GM18517 (cell line): ENCODE measurements around the gene APOM.

ENCODE experiments used
- ATAC-seq: cut with Tn5 transposase; IDR thresholded peaks from one replicate; pipeline ENCODE4 v1.9.1; 2021; ENCODE audit warnings: mild to moderate bottlenecking, moderate library complexity; ENCODE audit not compliant: unreplicated experiment

APOM gene

DNA sequence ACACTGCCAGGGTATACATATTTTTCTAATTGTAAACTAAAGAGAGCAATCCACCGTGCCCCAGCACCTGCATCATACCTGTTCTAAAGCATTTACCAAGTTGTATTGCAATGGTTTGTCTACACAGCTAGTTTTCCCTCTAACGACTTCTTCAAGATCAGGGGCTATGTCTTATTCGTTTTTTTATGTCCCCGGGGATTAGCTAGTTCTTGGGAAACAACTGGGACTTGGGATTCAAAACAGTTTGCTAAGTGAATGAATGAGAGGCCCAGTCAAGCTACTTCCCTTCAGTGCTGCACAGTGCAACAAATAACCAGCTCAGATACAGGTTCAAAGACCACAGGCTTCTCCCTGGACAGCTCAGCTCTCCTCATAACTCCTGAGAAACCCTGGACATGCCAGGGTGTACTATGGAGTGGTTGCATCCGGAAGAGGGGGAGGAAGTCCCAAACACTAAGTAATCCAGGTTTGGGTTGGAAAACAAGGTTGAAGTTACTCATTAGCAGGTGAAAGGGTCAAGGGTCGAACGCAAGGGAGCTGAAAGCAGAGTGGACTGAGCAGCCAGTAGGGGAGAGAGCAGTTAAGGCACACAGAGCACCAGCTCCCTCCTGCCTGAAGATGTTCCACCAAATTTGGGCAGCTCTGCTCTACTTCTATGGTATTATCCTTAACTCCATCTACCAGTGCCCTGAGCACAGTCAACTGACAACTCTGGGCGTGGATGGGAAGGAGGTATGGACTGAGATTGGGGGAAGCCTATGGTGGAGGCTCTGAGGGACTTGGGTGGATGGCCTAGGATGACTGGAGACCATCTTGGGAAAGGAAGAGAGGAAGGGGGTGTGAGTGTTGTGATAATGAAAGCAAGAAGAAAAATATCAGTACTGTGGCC is at the start of gene APOM:
TSS of gene APOM (plus strand) at position 546 of the 889 bp plus-strand sequence. CDS start at position 619, 73 bp downstream.
- no peak for ATAC-seq

DNA sequence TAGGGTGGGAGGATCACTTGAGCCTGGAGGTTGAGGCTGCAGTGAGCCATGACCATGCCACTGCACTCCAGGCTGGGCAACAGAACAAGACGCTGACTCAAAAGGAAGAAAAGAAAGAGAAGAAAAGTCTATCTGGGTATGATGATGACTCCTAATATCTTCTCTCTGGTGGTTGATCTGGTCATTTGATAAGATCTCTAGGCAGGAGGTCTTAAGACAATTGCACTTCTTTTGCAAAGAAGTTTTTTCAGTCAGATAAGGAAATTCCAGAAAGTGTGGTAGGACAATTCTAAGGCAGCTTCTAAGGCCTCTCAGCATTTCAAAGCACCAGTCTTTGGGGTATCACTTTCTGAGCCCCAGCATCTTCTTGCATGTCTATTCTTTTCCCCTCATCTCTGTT is 48.4 kb upstream of the APOM start:
- ATAC-seq, result no peak

DNA sequence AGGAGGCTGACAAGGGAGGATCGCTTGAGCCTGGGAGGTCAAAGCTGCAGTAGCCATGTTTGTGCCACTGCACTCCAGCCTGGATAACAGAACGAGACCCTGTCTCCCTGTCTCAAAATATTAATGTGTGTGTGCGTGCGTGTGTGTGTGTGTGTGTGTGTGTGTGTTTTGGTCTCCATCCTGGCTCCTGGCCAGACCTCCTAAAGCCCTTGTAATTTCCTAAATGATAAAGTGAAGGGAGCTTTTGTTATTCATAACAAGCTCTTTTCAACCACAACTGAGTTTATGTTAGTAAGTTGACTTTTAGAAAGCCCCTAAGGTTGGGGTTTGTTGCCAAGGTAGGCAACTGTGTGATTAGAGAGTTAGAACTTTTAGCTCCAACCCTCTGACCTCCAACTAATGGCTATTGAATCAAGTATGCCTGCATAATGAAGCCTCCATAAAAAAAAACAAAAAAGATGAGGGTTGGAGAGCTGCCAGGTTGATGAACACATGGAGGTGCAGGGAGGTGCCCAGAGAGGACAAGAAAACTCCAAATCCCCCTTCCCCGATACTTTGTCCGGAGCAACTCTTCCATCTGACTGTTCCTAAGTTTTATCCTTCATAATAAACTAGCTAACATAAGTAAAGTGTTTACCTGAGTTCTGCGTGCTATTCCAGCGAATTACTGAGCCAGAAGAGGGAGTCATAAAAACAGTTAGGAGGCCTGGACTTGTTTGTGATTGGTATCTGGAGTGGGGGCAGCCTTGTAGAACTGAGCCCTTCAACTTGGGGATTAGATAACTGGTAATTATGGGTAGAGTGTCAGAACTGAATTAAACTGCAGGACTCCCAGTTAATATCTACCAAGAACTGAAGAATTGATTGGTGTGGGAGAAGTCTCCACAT is 45.9 kb upstream of the APOM start:
- ATAC-seq, result no peak

DNA sequence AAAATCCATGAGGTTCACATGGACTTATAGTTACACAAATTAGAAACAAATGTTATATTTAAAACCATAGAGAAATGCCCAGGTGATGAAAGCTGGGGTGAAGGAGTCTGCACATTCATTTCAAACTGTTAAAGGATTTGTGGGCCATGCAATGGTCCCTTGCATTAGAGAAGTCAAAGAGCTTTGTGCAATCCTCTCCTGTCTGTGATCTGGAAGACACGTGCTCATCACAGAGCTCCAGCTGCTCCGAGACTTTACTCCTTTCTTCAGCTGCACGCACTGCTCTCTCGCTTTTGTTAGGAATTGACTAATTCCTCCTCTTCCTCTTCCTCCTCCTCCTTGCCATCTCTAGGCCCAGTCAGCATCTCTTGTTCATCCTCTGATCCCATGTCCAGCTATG is 44.7 kb upstream of the APOM start:
- ATAC-seq, result no peak

DNA sequence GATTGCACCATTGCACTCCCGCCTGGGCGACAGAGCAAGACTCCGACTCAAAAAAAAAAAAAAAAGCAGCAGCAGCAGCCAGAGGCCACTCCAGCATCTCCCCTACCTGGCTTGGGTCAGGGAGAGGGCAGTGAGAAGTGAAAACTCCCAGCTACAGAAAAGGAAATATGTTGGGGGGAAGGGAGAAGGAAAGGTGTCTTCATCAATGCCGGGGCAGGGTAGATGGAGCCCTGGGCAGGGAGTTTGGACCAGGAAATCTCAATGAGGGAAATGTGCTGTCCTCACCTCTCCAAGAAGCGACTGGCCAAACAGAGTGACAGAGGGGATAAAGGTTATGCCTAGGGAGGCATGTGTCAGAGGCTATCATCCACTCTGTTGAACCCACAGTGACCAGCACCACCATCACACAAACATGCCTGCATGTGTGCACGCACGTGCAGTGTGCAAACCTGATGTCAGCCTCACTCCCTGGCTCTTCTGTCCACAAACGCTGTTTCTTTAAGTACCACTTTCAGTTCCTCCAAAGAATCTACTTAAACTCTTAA is 41.5 kb upstream of the APOM start:
- no peak for ATAC-seq

DNA sequence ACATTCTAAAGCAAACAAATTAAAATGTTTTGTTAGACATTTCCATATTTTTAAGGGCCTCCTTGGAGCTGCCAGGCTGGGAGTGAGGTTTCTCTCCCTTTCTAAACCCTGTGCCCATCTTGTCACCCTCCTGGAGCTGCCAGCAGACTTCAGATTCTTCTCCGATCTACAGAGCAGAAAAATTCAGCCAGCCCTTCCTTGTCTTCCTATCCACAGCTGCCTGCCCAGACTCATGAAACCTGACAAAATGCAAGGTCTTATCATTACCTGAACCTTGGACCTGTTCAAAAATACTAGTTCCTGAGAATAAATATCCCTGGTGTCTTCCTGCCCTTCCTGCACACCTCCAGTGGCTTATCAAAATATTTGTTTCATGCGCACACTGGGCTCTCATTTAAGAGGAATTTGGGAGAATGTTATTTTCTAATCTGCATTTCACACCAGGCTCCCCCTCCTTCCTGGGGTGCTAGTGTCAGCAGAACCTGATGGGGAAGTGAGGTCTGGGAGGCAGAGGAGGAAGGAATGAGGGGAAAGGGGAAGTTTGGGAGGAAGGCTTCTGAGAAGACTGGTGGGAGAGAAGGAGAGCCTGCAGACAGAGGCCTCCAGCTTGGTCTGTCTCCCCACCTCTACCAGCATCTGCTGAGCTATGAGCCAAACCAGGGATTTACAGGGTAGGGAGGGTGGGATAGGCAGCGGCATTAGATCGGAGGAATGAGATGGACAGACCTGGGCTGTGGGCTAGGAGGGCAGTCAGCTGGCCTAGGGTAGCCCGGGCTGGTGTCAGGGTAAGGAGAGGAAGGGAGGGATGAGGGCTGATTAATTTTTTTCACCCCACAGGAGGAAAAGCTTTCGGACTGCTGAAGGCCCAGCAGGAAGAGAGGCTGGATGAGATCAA is 40.8 kb upstream of the APOM start, which contains the start of gene AIF1:
TSS of gene AIF1 (plus strand) at position 551 of the 895 bp plus-strand sequence. CDS start at position 647, 96 bp downstream.
- no peak for ATAC-seq

DNA sequence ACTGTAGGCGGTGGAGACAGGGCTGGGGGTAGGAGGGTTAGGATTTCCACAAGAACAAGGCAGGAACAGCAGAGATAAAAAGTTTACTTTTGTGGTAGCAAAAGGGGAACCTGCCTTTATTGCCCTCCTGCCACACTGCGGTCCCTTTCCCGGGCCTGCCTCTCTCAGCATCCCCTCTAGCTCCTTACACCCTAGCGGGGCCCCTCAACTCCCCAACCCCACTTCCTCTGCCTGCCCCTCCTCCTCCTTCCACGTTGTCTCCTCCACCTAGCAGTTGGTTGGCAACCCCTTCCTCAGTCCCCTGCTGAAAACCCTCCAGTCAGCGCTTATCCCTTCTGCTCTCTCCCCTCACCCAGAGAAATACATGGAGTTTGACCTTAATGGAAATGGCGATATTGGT is 39.9 kb upstream of the APOM start:
- ATAC-seq, result no peak

DNA sequence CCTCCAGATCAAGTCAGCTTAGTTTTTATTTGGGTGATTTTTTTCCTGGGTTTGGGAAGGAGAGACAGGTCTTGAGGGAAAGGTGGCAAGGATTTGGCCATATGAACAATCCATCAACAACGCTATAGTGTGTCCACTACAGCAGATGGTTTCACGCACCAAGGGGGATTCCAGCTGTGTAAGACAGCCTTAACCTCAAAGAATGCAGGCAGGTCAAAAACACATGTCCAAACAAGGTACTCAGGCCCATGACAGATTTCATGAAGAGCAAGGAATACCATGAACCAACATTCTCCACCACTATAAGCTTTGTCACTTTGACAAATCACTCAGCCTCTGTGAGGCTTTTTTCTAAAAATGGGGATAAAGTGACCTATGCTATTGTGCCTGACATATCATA is 38.7 kb upstream of the APOM start:
- ATAC-seq, result no peak

DNA sequence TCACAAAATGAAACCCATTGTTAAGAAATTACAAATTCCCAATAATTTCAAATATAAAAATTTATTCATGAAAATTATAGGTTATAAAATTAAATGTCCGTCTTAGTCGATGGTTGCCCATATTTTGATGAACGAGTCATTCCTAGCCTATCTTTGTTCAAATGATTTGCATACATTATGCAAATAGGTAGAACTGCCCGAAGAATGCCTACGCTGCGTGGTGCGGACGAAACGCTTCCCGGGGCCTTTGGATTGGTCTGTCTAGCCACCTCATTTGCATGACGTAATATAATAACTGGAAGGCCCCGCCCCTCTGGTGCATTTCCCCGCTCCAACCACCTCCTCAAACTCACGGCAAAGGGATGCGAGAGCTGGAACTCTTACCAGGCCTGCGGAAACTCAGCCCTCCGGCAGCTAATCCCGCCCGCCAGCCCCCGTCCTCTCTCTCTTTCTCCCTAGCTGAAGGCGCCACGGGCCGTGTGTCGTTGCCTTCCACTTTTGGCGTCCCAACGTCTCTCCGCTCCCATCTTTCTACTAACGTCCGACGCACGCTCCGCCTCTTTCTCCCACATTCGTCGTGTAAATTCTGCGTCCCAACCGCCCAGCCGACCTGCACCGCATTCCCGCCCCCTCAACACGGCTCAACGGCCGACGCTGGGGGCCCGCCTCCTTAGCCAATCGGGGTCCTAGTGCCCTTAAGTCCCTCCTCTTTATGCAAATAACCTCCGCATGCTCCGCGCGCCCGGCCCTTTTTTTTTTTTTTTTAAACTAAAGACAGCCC is 35.7 kb upstream of the APOM start:
- peak; percentile 76 for ATAC-seq

DNA sequence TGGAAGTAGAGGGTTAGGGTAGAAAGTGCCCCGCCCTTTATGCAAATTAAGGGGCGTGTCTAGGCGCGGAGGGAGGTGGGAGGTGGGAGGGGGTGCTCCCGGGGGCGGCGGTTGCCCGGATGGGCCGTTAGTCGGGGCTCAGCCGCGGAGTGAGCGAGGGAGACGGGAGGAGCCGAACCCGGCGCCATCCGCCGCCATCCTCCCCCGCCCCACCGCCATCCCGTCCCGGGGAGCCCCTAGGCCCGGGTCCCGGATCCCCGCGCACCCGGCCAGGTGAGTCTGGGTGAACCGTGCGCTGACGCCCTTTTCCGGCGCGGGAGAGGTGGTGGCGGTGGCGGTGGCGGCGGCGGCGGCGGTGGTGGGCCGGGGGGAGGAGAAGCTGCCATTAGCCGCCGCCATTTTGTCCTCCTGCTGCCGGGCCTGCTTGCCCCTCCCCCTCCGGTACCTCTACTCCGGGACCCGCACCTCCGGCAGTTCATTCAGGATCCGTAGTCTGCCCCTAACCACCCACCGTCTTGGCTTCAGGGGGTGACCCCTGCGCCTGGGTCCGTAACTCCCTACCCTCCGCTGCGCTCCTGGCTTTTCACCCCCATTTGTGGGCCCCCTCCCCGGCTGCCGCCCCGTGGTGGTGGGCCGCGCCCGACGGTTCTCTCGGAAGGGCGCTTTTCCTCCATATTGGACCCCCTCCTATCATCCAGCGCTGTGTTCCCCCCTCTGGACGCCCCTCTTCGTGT is 34.9 kb upstream of the APOM start, which contains the start of gene PRRC2A:
TSS of gene PRRC2A (plus strand) at position 130 of the 734 bp plus-strand sequence. CDS start 2,075 bp downstream, outside the sequence.
- peak; percentile 26 for ATAC-seq

DNA sequence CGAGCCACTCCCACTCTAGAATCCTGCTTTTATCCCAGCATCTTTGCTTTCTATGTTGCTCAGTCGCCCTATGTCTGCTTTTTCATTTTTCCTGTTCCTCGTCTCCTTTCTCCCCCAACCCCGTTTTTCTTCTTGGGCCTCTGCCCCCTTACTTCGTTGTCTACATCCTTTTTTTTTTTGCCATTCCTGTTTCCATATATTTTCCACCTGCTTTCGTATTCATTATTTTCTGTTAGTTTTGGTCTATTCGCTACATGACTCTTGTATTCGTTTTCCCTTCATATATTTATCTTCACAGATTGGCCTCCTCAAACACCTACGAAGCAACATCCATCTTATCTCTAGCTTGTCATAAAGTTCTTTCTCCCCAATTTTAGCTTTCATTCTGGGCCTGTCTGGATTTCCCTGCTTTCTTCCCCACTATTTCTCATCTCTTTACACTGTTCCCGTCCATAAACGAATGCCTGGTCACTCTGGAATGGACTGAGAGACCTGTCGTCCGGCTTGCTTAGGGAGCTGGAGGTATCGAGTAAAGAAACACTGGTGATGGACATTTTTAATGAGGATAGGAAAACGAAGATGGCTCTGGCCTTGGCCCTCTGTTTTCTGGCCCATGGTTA is 34.3 kb upstream of the APOM start:
- ATAC-seq, result no peak

DNA sequence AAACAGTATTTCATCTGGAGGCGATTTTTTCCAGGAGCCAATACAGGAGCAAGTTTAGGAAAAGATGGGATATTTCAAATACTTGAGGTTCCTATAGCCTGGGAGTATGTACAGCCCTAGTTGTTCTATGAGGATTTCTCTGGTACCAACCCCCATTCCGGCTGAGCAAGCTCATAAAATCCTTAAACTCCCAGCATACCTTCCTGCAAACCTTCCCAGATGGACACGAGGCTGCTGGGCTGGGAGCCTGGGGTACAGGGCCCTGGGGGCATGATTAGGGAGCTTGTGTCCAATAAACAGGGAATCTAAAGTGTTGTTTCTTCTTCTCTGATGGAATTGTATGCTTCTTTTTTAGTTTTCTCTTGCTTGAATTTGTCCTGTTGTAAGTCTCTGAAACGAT is 33.7 kb upstream of the APOM start:
- no peak for ATAC-seq

DNA sequence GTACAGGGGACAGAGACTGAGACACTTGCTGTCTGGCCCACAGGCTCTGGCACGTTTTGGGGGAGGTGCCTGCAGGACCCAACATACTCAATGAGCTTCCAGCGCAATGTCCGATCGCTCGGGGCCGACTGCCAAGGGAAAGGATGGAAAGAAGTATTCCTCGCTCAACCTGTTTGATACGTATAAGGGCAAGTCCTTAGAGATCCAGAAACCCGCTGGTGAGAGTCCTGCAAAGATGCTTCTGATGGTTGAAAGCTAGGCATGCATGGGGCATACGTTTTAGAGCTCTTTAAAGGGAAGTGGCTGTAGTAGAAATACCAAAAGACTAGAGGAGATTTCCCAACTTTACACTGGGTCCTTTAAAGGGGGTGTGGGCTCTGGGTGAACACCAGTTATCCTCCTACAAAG is 33.0 kb upstream of the APOM start:
- ATAC-seq, result no peak

DNA sequence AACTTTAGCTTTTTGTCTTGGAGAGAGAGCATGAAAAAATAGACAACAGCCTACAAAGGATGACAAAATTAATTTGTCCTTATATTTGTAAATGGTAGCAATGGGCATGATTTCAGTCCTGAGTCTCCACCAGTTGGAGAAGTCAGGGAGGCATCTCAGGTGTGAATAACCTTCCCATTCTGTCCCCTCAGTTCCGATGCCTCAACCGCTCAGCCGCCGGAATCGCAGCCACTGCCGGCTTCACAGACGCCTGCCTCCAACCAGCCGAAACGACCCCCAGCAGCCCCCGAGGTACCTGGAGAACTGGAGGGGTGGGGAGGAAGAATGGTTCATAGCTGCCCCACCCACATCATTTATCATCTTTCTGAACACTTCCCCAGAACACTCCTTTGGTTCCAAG is 31.6 kb upstream of the APOM start:
- ATAC-seq, result no peak

DNA sequence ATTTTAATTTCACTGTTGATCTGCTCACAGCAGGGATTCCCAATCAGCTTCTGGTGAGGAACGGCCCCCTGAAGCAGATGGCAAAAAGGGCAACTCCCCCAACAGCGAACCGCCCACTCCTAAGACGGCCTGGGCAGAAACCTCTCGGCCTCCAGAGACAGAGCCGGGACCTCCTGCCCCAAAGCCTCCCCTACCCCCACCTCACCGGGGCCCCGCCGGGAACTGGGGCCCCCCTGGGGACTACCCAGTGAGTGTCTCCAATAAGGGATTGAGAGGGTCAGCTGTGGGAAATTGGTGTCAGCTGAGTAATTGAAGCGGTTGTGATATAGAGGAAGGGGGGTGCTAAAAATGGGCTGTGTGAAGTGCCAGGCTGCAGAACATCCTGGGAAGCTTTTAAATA is 28.7 kb upstream of the APOM start:
- ATAC-seq, result no peak

DNA sequence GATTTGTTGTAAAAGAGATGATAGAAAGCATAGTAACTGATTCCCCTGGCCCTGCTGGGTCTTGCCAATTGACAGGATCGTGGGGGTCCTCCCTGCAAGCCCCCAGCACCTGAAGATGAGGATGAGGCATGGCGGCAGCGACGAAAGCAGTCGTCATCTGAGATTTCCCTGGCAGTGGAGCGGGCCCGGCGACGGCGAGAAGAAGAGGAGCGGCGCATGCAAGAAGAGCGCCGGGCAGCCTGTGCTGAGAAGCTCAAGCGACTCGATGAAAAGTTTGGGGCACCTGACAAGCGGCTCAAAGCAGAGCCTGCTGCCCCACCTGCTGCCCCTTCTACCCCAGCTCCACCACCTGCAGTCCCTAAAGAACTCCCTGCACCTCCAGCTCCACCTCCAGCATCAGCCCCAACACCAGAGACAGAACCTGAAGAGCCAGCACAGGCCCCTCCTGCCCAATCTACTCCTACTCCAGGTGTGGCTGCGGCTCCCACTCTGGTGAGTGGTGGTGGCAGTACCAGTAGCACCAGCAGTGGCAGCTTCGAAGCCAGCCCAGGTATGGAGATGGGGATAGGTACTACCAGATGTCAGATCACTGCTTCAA is 27.9 kb upstream of the APOM start:
- no peak for ATAC-seq

DNA sequence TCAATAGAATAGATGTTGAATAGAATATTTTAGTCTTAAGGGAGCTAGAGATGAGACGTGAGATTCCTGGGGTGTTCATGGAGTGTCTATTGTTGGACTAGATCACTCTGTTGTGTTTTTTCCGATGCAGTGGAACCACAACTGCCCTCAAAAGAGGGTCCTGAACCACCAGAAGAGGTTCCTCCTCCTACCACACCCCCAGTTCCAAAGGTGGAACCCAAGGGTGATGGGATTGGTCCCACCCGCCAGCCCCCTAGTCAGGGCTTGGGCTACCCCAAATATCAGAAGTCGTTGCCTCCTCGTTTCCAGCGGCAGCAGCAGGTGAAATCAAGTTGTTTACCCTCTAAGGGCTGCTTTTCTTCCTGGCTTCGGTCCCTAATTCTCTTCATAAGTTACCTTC is 26.7 kb upstream of the APOM start:
- ATAC-seq, result no peak
